ENCODE results near the gene IFI27L1.

IFI27L1 gene

GRCh38 chr14:94098326-94098992 lies 17.3 kb downstream of the IFI27L1 start:
- H3K4me3 ChIP-seq (replicated peaks; ENCODE audit: low read depth, low read length) = no peak overlapping the region
- no peak for DNase-seq (ENCODE audit: low read depth)
- TF ChIP-seq, protein P1, sequence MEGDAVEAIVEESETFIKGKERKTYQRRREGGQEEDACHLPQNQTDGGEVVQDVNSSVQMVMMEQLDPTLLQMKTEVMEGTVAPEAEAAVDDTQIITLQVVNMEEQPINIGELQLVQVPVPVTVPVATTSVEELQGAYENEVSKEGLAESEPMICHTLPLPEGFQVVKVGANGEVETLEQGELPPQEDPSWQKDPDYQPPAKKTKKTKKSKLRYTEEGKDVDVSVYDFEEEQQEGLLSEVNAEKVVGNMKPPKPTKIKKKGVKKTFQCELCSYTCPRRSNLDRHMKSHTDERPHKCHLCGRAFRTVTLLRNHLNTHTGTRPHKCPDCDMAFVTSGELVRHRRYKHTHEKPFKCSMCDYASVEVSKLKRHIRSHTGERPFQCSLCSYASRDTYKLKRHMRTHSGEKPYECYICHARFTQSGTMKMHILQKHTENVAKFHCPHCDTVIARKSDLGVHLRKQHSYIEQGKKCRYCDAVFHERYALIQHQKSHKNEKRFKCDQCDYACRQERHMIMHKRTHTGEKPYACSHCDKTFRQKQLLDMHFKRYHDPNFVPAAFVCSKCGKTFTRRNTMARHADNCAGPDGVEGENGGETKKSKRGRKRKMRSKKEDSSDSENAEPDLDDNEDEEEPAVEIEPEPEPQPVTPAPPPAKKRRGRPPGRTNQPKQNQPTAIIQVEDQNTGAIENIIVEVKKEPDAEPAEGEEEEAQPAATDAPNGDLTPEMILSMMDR (IDR thresholded peaks at IDR 0.05; ENCODE audit: low read length, missing control alignments) = no peak

DNA sequence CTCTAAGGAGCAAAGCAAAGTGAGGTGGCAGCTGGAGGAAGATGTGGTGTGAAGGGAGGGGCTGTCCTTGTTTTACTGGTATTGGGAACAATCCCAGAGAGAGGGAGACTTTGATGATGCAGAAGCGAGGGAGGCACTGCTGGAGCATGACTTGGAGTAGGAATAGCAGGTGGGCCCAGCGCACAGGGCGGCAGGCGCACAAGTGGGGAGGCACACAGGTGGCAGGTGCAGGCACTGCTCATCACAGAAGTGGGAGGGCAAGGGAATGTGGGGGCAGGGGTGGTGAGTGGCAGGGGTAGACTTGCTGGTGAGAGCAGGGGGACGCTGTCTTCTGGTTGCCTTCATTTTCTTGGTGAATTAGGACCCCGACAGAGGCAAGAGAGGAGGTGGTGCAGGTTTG lies 17.9 kb downstream of the IFI27L1 start:
- DNase-seq (ENCODE audit: low read depth) = no peak
- TF ChIP-seq, protein P1 (IDR thresholded peaks at IDR 0.05; ENCODE audit: low read length, missing control alignments) = no peak
- no peak overlapping the region for H3K4me3 ChIP-seq (replicated peaks; ENCODE audit: low read depth, low read length)

DNA sequence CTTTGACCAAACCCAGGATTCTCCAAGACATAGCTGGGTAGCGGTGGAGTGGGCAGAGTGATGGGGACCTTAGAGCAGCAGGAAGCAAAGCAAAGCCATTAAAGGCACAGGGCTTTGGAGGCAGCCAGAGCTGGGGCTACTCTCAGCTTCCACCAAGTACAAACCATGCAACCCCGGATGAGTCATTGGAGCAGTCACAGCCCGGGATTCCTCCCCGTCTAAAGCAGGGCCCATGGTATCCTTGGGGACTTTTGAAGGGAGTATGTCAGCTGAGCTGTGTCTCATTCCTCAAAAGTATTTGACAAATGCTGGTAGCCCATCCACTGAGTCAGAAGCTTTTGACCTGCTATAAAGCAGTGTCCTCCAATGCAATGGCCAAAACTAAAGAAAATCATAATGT lies 19.7 kb downstream of the IFI27L1 start:
- DNase-seq (ENCODE audit: low read depth) = peak; percentile 59
- TF ChIP-seq, protein P1 (IDR thresholded peaks at IDR 0.05; ENCODE audit: low read length, missing control alignments) = no peak
- no peak overlapping the region for H3K4me3 ChIP-seq (replicated peaks; ENCODE audit: low read depth, low read length)

DNA sequence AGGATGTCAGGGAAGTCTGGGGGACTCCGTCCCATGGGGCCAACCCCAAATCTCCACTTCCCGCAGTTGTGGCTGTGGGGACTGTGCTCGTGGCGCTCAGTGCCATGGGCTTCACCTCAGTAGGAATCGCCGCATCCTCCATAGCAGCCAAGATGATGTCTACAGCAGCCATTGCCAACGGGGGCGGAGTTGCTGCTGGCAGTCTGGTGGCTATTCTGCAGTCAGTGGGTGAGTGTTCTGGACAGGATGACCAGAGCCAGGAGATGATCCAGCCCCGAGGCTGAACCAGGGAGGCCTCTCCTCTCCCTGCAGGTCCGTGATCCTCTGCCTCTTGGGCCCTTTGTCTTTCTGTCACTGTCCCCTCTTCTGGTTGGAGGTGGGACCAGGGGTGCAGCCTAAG lies 20.6 kb downstream of the IFI27L1 start:
- no peak overlapping the region for H3K4me3 ChIP-seq (replicated peaks; ENCODE audit: low read depth, low read length)
- DNase-seq (ENCODE audit: low read depth) = no peak
- TF ChIP-seq, protein P1 (IDR thresholded peaks at IDR 0.05; ENCODE audit: low read length, missing control alignments) = no peak

GRCh38 chr14:94102768-94103482 lies 21.8 kb downstream of the IFI27L1 start:
- no peak for DNase-seq (ENCODE audit: low read depth)
- H3K4me3 ChIP-seq (replicated peaks; ENCODE audit: low read depth, low read length) = no peak overlapping the region

GRCh38 chr14:94103554-94104150 lies 22.5 kb downstream of the IFI27L1 start:
- TF ChIP-seq, protein P1 (IDR thresholded peaks at IDR 0.05; ENCODE audit: low read length, missing control alignments) = no peak
- no peak overlapping the region for H3K4me3 ChIP-seq (replicated peaks; ENCODE audit: low read depth, low read length)
- DNase-seq (ENCODE audit: low read depth) = no peak

More at GRCh38 chr14:94102768-94103482, 21.8 kb downstream of the IFI27L1 start:
- TF ChIP-seq, protein P1 (IDR thresholded peaks at IDR 0.05; ENCODE audit: low read length, missing control alignments) = no peak

All from fibroblast of pulmonary artery (primary cell).